Measurements from ENCODE around the gene PHIP. TPM values are rescaled to one million over a fixed set of nuclear protein-coding genes. Genes with fewer than 3 reads are reported as not detected.
"Not testable (repeated sequence)": the region's sequence is repeated elsewhere in the genome, so short reads cannot be mapped to it uniquely, and the experiment has no call there.

The PHIP gene
- polyA plus RNA-seq, 3 donors = 3.2 to 10.8 (median 5.1) TPM

DNA sequence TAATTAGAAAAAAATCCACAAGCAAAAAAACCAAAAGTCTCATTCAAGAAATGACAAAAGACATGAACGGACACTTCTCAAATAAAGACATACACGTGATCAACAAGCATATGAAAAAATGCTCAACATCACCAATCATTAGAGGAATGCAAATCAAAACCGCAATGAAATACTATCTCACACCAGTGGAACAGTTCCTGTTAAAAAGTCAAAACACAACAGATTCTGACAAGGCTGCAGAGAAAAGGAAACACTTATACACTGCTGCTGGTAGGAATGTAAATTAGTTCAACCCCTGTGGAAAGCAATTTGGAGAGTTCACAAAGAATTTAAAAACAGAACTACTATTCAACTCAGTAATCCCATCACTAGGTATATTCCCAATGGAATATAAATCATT, 152.7 kb downstream of the PHIP start:
- whole genome bisulfite sequencing (ENCODE audit: insufficient coverage) = 100% methylated on average over 2 of the region's 3 CpGs
- Mint-ChIP-seq H3K9me3 (peaks cover 5 to 29% (median 22%) of the 10 kb centered on the region in 7 donors), H3K27ac (peak overlapping the region in 1 of 7 donors; percentile 12), H3K4me3 (no peak overlapping the region), H3K36me3 (no peaks in the 10 kb centered on the region), H3K27me3 (ENCODE audit: low read depth in 3 of 3) (no peaks in the 10 kb centered on the region), H3K4me1 (no peaks in the 10 kb centered on the region)
- Histone ChIP-seq H3K79me2 (ENCODE audit: insufficient read depth, low read length) (no peaks in the 10 kb centered on the region), H3K4me1 (ENCODE audit: control insufficient read depth in 1 of 2, insufficient read depth in 2 of 2, low read length in 2 of 2) (no peaks in the 10 kb centered on the region), H3K27ac (ENCODE audit: low read depth in 1 of 2, low read length in 2 of 2) (no peak overlapping the region), H2AFZ (ENCODE audit: insufficient read depth, low read depth, low read length, poor library complexity, severe bottlenecking) (no peak overlapping the region), H4K20me1 (ENCODE audit: insufficient read depth, low read length) (no peaks in the 10 kb centered on the region), H3K4me3 (replicated peaks in 1 of 3; ENCODE audit: low read depth in 2 of 3, low read length in 3 of 3) (no peak overlapping the region), H3K9ac (ENCODE audit: insufficient read depth, low read length, poor library complexity, severe bottlenecking) (no peak overlapping the region), H3K9me3 (replicated peaks in 1 of 2; ENCODE audit: control insufficient read depth in 1 of 2, insufficient read depth in 1 of 2, low read length in 2 of 2) (peaks cover 0 to 9% of the 10 kb centered on the region in 2 donors), H3K36me3 (replicated peaks in 1 of 2; ENCODE audit: control insufficient read depth in 1 of 2, insufficient read depth in 2 of 2, low read length in 2 of 2) (no peaks in the 10 kb centered on the region), H3K27me3 (ENCODE audit: control insufficient read depth in 2 of 2, insufficient read depth in 2 of 2, low read length in 2 of 2) (no peaks in the 10 kb centered on the region), H3K4me2 (replicated peaks; ENCODE audit: extremely low read depth, low read length, poor library complexity, severe bottlenecking) (no peak overlapping the region)
- no peak for DNase-seq
- TF ChIP-seq, protein P1, sequence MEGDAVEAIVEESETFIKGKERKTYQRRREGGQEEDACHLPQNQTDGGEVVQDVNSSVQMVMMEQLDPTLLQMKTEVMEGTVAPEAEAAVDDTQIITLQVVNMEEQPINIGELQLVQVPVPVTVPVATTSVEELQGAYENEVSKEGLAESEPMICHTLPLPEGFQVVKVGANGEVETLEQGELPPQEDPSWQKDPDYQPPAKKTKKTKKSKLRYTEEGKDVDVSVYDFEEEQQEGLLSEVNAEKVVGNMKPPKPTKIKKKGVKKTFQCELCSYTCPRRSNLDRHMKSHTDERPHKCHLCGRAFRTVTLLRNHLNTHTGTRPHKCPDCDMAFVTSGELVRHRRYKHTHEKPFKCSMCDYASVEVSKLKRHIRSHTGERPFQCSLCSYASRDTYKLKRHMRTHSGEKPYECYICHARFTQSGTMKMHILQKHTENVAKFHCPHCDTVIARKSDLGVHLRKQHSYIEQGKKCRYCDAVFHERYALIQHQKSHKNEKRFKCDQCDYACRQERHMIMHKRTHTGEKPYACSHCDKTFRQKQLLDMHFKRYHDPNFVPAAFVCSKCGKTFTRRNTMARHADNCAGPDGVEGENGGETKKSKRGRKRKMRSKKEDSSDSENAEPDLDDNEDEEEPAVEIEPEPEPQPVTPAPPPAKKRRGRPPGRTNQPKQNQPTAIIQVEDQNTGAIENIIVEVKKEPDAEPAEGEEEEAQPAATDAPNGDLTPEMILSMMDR (IDR thresholded peaks at IDR 0.05) = no peak
- intact Hi-C loops (cut with micrococcal nuclease) = no loop called here

DNA sequence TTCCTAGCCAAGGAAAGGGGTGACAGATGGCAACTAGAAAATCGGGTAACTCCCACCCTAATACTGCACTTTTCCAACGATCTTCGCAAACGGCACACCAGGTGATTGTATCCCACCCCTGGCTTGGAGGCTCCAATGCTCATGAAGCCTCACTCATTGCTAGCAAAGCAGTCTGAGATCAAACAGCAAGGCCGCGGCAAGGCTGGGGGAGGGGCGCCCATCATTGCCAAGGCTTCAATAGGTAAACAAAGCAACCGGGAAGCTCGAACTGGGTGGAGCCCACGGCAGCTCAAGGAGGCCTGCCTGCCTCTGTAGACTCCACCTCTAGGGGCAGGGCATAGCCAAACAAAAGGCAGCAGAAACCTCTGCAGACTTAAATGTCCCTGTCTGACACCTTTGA, 156.9 kb downstream of the PHIP start:
- H2AFZ ChIP-seq (ENCODE audit: insufficient read depth, low read depth, low read length, poor library complexity, severe bottlenecking); H3K79me2 ChIP-seq (ENCODE audit: insufficient read depth, low read length); DNase-seq; H3K4me3 ChIP-seq (replicated peaks in 1 of 3; ENCODE audit: low read depth in 2 of 3, low read length in 3 of 3); H4K20me1 ChIP-seq (ENCODE audit: insufficient read depth, low read length); H3K27me3 Mint-ChIP-seq (ENCODE audit: low read depth in 3 of 3); H3K4me1 ChIP-seq (ENCODE audit: control insufficient read depth in 1 of 2, insufficient read depth in 2 of 2, low read length in 2 of 2); H3K36me3 Mint-ChIP-seq; H3K27ac ChIP-seq (ENCODE audit: low read depth in 1 of 2, low read length in 2 of 2); H3K27ac Mint-ChIP-seq; H3K36me3 ChIP-seq (replicated peaks in 1 of 2; ENCODE audit: control insufficient read depth in 1 of 2, insufficient read depth in 2 of 2, low read length in 2 of 2); H3K4me2 ChIP-seq (replicated peaks; ENCODE audit: extremely low read depth, low read length, poor library complexity, severe bottlenecking); H3K4me1 Mint-ChIP-seq; intact Hi-C loops (cut with micrococcal nuclease); H3K9ac ChIP-seq (ENCODE audit: insufficient read depth, low read length, poor library complexity, severe bottlenecking); H3K4me3 Mint-ChIP-seq; H3K27me3 ChIP-seq (ENCODE audit: control insufficient read depth in 2 of 2, insufficient read depth in 2 of 2, low read length in 2 of 2): not testable (repeated sequence)
- H3K9me3 Mint-ChIP-seq = peaks cover 18 to 40% (median 35%) of the 10 kb centered on the region in 7 donors
- 97% methylated on average over 6 of the region's 10 CpGs for WGBS (ENCODE audit: insufficient coverage)
- H3K9me3 ChIP-seq (replicated peaks in 1 of 2; ENCODE audit: control insufficient read depth in 1 of 2, insufficient read depth in 1 of 2, low read length in 2 of 2) = peaks cover 0 to 12% of the 10 kb centered on the region in 2 donors

Measured in CD14-positive monocyte (primary cell).